HUDEP-2 (cell line): Measurements from ENCODE around the gene RNLS.

Experiments used
- DNase-seq, 76 experiments: peaks; one replicate each; lab custom pipeline; 2025; ENCODE audit not compliant: unreplicated experiment in 76 of 76; lab: John Stamatoyannopoulos, UW

The RNLS gene

GRCh38 chr10:88271761-88272543 lies 311.2 kb downstream of the RNLS start:
- DNase-seq: no peak

GRCh38 chr10:88270871-88271713 lies 312.0 kb downstream of the RNLS start:
- DNase-seq: no peak

GRCh38 chr10:88270061-88270808 lies 312.9 kb downstream of the RNLS start:
- DNase-seq: no peak

DNA sequence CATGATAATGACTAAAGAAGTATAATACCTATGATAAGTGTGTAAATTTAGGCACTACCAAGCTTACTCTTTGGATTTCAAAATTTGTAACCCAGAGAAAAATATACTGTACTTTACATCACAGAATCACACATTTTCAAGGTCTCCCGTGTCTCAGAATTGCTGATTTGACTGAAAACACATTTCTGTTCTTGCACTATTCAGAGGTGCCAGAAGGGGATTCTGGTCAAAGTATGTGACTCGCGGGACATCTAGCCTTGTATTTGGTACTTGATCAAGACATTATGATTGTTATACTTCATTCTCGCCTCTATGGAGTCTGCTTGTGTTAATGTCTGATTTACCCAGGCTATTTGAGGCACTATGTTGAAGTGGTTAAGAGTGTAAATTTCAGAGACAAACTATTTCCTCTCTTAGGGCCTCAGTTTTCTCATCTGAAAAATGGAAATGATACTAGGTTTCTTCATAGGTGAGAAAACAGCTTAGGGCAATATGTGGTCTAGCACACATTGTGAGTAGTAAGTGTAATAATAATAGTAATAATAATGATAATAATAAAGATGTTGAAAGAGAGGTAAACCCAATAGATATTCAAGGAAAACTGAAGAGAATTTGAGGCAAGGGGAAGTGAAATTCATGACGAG lies 320.4 kb downstream of the RNLS start:
- no peak for DNase-seq

GRCh38 chr10:88261152-88261551 lies 322.0 kb downstream of the RNLS start:
- DNase-seq: no peak

GRCh38 chr10:88260329-88261051 lies 322.6 kb downstream of the RNLS start:
- DNase-seq: no peak

GRCh38 chr10:88259381-88259780 lies 323.7 kb downstream of the RNLS start:
- no peak for DNase-seq

GRCh38 chr10:88256886-88257285 lies 326.2 kb downstream of the RNLS start:
- DNase-seq: no peak

- DNase-seq: no peak
Measured at GRCh38 chr10:88256013-88256680, 327.0 kb downstream of the RNLS start.

- no peak for DNase-seq
Measured at GRCh38 chr10:88254091-88254490, 329.0 kb downstream of the RNLS start.

DNA sequence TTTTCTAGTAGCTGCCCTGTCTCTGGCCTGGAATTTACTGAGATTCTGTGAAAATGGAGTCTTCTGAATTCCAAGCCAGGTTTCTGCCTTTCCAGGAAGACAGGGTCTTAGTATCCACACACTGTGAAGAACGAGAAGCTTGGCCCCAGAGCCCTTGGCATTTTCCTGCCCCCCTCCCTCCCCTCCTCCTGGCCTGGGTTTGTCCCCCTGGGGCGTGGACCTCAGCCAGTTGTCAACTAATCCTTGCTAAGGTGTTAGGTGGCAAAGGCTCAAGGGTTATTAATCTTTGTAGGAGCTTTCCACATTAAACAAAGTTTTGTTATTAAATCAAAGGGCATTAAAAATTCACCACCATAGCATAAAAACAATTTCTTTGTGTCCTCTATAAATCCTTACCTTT lies 329.5 kb downstream of the RNLS start:
- no peak for DNase-seq

- DNase-seq: no peak
Measured at GRCh38 chr10:88253128-88253527, 330.0 kb downstream of the RNLS start.

GRCh38 chr10:88249450-88249849 lies 333.7 kb downstream of the RNLS start:
- DNase-seq: no peak

GRCh38 chr10:88246675-88247074 lies 336.4 kb downstream of the RNLS start:
- no peak for DNase-seq

DNA sequence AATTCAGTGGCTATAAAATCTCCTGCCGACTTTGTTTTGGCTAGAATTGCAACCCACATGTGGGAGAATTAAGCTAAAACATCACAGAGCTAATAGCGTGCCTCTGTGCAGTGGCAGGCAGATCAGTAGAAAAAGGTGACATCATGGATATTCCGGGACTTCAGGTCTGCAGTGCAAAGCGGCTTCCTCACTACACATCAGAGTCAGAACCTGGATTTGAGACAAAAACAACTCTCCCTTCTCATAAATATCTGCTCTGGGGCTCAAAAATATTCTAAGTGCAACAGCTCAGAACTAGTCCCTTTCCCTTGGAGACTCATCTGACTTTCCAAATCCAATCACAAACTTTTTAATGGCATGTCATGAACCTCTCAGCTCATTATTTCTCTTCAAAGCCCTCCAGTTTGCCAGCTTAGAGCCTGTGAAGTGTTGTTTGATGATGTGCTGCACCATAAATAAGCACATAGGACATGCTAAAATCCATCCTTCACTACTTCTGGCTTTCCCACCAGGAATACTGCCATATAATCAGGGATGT lies 337.1 kb downstream of the RNLS start:
- DNase-seq: no peak

DNA sequence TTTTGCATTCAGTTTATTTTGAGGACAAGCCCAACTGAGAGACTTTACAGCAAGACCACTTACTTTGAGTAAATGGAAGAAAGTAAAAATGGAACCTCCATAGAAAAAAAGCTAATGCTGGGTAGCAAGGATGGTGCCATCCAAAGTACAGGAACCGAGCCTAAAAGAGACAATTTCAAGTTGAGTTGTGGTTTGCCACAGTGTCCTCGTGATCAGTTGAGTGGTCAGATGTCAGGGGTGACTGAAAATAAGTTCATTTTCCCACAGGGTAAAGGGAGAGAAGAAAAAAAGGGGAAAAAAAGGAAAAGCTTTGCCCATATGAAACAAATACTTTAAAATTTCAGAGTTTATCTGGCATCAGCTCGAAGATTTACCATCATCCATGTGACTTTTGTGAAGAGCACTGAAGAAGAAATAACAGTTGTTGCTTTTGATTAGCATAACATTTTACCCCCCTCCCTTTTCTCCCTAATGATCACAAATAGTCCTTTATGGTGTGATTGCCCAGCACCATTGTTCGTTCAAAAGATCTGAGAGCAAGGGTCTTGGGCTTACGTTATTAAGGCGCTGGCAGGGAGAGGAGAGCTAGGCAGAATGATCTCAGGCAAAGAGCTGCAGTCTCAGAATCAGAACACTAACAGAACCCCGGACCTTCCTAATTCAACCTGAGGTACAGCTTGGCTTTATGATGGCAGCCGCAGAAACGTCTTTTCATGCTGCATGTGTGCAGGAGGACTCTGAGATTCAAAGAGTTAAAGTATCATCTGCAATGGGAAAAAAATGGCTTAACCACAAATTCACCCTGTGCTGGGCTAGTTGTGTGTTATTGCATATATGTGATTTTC lies 338.1 kb downstream of the RNLS start:
- DNase-seq: no peak

DNA sequence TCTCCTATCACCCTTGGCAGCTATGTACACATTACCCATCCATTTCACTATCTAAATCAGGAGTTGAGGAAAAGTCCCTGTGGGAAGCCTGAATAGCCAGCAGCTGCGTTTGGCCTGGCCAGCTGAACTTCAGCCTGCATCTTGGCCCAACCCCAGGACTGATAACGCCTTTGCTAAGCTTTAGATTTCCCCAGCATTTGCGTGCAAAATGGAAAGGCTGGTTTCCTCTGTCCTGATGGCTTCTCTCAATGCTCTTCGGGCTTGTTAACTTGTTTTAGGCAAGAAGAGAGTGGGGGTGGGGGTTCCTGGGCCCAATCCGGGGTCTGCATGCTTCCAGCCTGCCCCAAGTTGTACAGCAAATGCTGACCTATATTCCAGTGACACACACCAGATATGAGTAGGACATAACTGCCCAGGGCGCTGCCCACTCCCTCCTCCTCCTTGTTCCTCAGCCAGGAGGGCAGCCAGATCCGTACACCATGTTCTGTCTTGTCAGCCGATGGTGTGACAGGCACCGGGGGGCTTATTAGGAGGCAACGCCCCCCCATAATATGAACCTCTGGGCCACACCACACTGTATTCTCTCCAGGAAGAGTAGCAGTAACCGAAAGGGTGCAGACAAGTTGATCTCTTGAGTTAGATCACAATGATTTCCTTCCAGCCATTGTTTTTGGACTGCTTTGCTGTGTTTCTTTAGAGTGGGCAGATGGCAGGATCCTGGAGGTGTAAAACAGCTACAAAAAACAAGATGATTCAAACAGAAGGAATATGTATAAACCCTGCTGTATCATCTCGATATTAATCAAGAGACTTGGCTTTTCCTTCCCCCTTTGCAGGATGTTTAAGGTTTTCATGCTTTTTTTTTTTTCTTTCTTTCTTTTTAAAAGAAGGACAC lies 339.0 kb downstream of the RNLS start:
- no peak for DNase-seq
